ENCODE results near the gene TBC1D24. TPM values are rescaled to one million over a fixed set of nuclear protein-coding genes. Genes with fewer than 3 reads are reported as not detected.
A peak's percentile ranks its signal among the peaks of the same experiment; 100 is the strongest.
"Not testable (repeated sequence)": the region's sequence is repeated elsewhere in the genome, so short reads cannot be mapped to it uniquely, and the experiment has no call there.

TBC1D24 gene
- total RNA-seq, 1 donor from 2014 or later: 11.1 TPM

- no peaks in the 10 kb centered on the region for H3K27me3 ChIP-seq (ENCODE audit: low read depth)
- peaks cover 27% of the 10 kb centered on the region for H3K36me3 ChIP-seq
- H3K9me3 ChIP-seq (replicated peaks): no peaks in the 10 kb centered on the region
- no peak for DNase-seq
- TF ChIP-seq CTCF (IDR thresholded peaks at IDR 0.05; ENCODE audit: borderline replicate concordance): no peak
- H3K4me1 ChIP-seq: peaks cover 20% of the 10 kb centered on the region
- intact Hi-C loops (cut with micrococcal nuclease): no loop called here
- peak overlapping the region; percentile 88 for H3K27ac ChIP-seq (replicated peaks)
- H3K4me3 ChIP-seq: peak overlapping the region; percentile 72
Observed at GRCh38 chr16:2530629-2531318, 55.8 kb downstream of the TBC1D24 start.

DNA sequence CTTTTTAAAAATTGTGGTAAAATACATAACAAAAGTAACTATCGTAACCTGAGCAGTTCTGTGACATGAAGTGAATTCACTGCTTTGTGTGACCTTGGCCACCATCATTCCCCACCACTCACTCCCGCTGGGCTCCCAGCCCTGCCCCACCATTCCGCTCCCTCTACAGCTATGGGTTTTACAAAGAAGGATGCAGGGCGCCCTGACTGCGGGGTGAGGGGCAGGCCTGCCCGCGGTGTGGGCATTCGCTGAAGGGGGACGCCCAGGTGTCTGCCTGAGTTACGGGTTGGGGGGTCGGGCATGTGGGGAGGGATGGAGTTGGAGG, 56.4 kb downstream of the TBC1D24 start, which contains the start of gene CEMP1:
Gene CEMP1, minus strand, starts transcription at position 38 of the 325 bp plus-strand sequence. CDS start 335 bp downstream, outside the sequence.
- peaks cover 26% of the 10 kb centered on the region for H3K36me3 ChIP-seq
- H3K9me3 ChIP-seq (replicated peaks): no peaks in the 10 kb centered on the region
- no peak for DNase-seq
- peaks cover 22% of the 10 kb centered on the region for H3K4me1 ChIP-seq
- peak within 1 kb of the TSS; percentile 72 for H3K4me3 ChIP-seq
- TF ChIP-seq CTCF (IDR thresholded peaks at IDR 0.05; ENCODE audit: borderline replicate concordance): no peak
- H3K27ac ChIP-seq (replicated peaks): peak within 1 kb of the TSS; percentile 88
- intact Hi-C loops (cut with micrococcal nuclease): no loop called here
- no peaks in the 10 kb centered on the region for H3K27me3 ChIP-seq (ENCODE audit: low read depth)

GRCh38 chr16:2531696-2532493, 57.0 kb downstream of the TBC1D24 start:
- TF ChIP-seq CTCF (IDR thresholded peaks at IDR 0.05; ENCODE audit: borderline replicate concordance): no peak

GRCh38 chr16:2532494-2533141, 57.7 kb downstream of the TBC1D24 start:
- no peak for TF ChIP-seq CTCF (IDR thresholded peaks at IDR 0.05; ENCODE audit: borderline replicate concordance)
- peak overlapping the region; percentile 88 for H3K27ac ChIP-seq (replicated peaks)
- H3K36me3 ChIP-seq: peaks cover 20% of the 10 kb centered on the region
- H3K9me3 ChIP-seq (replicated peaks): no peaks in the 10 kb centered on the region
- peak overlapping the region; percentile 72 for H3K4me3 ChIP-seq
- H3K4me1 ChIP-seq: peaks cover 34% of the 10 kb centered on the region
- H3K27me3 ChIP-seq (ENCODE audit: low read depth): no peaks in the 10 kb centered on the region
- DNase-seq: peak; percentile 57
- intact Hi-C loops (cut with micrococcal nuclease): no loop called here

More at GRCh38 chr16:2531696-2532493, 57.0 kb downstream of the TBC1D24 start:
- Histone ChIP-seq H3K27ac (replicated peaks) (peak overlapping the region; percentile 88), H3K4me1 (peaks cover 28% of the 10 kb centered on the region), H3K9me3 (replicated peaks) (no peaks in the 10 kb centered on the region), H3K27me3 (ENCODE audit: low read depth) (no peaks in the 10 kb centered on the region), H3K36me3 (peaks cover 25% of the 10 kb centered on the region), H3K4me3 (peak overlapping the region; percentile 72)
- intact Hi-C loops (cut with micrococcal nuclease): no loop called here
- DNase-seq: peak; percentile 99

DNA sequence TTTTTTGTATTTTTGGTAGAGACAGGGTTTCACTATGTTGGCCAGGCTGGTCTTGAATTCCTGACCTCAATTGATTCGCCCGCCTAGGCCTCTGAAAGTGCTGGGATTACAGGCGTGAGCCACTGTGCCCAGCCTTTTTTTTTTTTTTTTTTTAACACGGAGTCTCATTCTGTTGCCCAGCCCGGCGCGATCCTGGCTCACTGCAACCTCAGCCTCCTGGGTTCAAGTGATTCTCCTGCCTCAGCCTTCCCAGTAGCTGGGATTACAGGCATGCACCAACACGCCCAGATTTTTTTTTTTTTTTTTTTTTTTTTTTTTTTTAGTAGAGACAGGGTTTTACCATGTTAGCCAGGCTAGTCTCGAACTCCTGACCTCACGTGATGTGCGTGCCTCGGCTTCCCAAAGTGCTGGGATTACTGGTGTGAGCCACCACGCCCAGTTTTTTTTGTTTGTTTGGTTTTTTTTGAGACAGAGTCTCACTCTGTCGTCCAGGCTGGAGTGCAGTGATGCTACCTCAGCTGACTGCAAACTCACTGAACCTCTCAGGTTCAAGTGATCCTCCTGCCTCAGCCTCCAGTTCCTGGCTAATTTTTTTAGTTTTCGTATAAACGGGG, 58.3 kb downstream of the TBC1D24 start:
- H3K27me3 ChIP-seq (ENCODE audit: low read depth); H3K9me3 ChIP-seq (replicated peaks); intact Hi-C loops (cut with micrococcal nuclease); DNase-seq: not testable (repeated sequence)
- Histone ChIP-seq H3K27ac (replicated peaks) (peak overlapping the region; percentile 88), H3K4me1 (peaks cover 34% of the 10 kb centered on the region), H3K36me3 (peaks cover 14% of the 10 kb centered on the region), H3K4me3 (peak overlapping the region; percentile 72)

Data from left ventricle myocardium inferior (tissue), 1 donor.